CD8-positive, alpha-beta memory T cell (primary cell): ENCODE results near the gene AIG1. TPM values are rescaled to one million over a fixed set of nuclear protein-coding genes. Genes with fewer than 3 reads are reported as not detected.

Experiments used
- CTCF ChIA-PET: fragments of 350-600 bp; sonication (Branson Sonifier 250); formaldehyde crosslinking; loops from one replicate; lab custom pipeline; 2021; ENCODE audit warnings: antibody characterized with exemption; lab: Charles Lee
- POLR2A ChIA-PET: fragments of 350-600 bp; sonication (Branson Sonifier 250); formaldehyde crosslinking; loops from one replicate; lab custom pipeline; 2021; ENCODE audit warnings: antibody characterized with exemption; lab: Charles Lee
- DNase-seq, 5 donors: peaks; one replicate each; pipeline versions ENCODE4 v3.0.0 to v3.0.0-alpha.2; 2020 to 2022; ENCODE audit warnings: mixed read lengths in 1 of 5
- H3K27ac ChIP-seq: one replicate; pipeline ENCODE4 v1.7.0; 2013; ENCODE audit warnings: low read depth, mild to moderate bottlenecking, low read length, moderate library complexity
- H3K27me3 ChIP-seq: 2 replicates; pipeline ENCODE4 v1.7.0; 2013; ENCODE audit warnings: low read length, mild to moderate bottlenecking; ENCODE audit not compliant: insufficient read depth, poor library complexity, severe bottlenecking
- H3K36me3 ChIP-seq: 2 replicates; pipeline ENCODE4 v1.7.0; 2013; ENCODE audit warnings: mild to moderate bottlenecking, low read length, moderate library complexity; ENCODE audit not compliant: insufficient read depth
- H3K4me1 ChIP-seq: 2 replicates; pipeline ENCODE4 v1.7.0; 2013; ENCODE audit warnings: mild to moderate bottlenecking, low read length, moderate library complexity; ENCODE audit not compliant: insufficient read depth
- H3K4me3 ChIP-seq: 2 replicates; pipeline ENCODE4 v1.7.0; 2013; ENCODE audit warnings: mild to moderate bottlenecking, low read length
- H3K9me3 ChIP-seq: 2 replicates; pipeline ENCODE4 v1.7.0; 2013; ENCODE audit warnings: mild to moderate bottlenecking, low read length
- H3K27ac Mint-ChIP-seq, 8 donors: one replicate each; pipeline ENCODE4 v1.8.0; 2020 to 2021; ENCODE audit warnings: mixed read lengths in 8 of 8, mild to moderate bottlenecking in 6 of 8, inconsistent platforms in 3 of 8, moderate library complexity in 3 of 8
- H3K27me3 Mint-ChIP-seq, 2 donors: one replicate each; pipeline ENCODE4 v1.8.0; 2020 to 2021; ENCODE audit warnings: mixed read lengths in 2 of 2, mild to moderate bottlenecking in 1 of 2, moderate library complexity in 1 of 2
- H3K36me3 Mint-ChIP-seq, 3 donors: one replicate each; pipeline ENCODE4 v1.8.0; 2020 to 2021; ENCODE audit warnings: mixed read lengths in 3 of 3, inconsistent platforms in 1 of 3, mild to moderate bottlenecking in 1 of 3
- H3K4me1 Mint-ChIP-seq, 3 donors: one replicate each; pipeline ENCODE4 v1.8.0; 2020 to 2021; ENCODE audit warnings: mixed read lengths in 3 of 3, inconsistent platforms in 1 of 3, mild to moderate bottlenecking in 1 of 3
- H3K4me3 Mint-ChIP-seq, 7 donors: one replicate each; pipeline ENCODE4 v1.8.0; 2020 to 2021; ENCODE audit warnings: mixed read lengths in 7 of 7, mild to moderate bottlenecking in 6 of 7, moderate library complexity in 4 of 7, inconsistent platforms in 2 of 7
- H3K9me3 Mint-ChIP-seq, 5 donors: one replicate each; pipeline ENCODE4 v1.8.0; 2020 to 2022; ENCODE audit warnings: mixed read lengths in 5 of 5, mild to moderate bottlenecking in 3 of 5, moderate library complexity in 2 of 5, inconsistent platforms in 1 of 5
- polyA plus RNA-seq: library from polyadenylated mRNA; unstranded; fragments of 300-500 nt; fragmentation: Illumina TruSeq; gene quantifications from one replicate; pipeline ENCODE4 v1.2.3, GENCODE V29; 2021
- total RNA-seq, 2 experiments: library from RNA; stranded (reverse); gene quantifications; one replicate each; pipeline ENCODE4 v1.2.3, GENCODE V29; 2021

Gene AIG1
- total and polyA plus RNA-seq, 3 experiments from 2014 or later = 6.9 to 17.3 (median 8.2) TPM

DNA sequence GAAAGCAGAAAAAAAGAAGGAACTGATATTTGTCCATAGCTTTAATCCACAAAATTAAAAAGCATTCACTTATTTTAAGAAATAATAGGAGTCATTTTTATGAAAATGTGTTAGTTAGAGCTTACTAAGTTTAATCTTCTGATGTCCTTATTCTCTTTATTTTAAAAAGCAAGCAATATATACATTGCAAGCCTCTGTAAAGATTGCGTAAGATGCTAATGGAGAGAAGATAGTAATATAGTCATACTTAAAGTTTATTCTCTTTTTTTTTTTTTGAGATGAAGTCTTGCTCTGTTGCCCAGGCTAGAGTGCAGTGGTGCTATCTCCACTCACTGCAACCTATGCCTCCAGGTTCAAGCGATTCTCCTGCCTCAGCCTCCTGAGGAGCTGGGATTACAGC is 39.7 kb downstream of the AIG1 start:
- Histone ChIP-seq H3K4me1 (peaks cover 19% of the 10 kb centered on the region), H3K9me3 (no peaks in the 10 kb centered on the region), H3K4me3 (no peak overlapping the region), H3K36me3 (no peaks in the 10 kb centered on the region), H3K27ac (no peak overlapping the region), H3K27me3 (no peaks in the 10 kb centered on the region)
- Mint-ChIP-seq H3K27me3 (no peaks in the 10 kb centered on the region), H3K4me3 (no peak overlapping the region), H3K36me3 (no peaks in the 10 kb centered on the region), H3K9me3 (peaks cover 0 to 3% (median 0%) of the 10 kb centered on the region in 5 donors), H3K4me1 (peaks cover 0 to 3% (median 0%) of the 10 kb centered on the region in 3 donors), H3K27ac (no peak overlapping the region)
- ChIA-PET POLR2A (no interaction called here), CTCF (no interaction called here)
- DNase-seq = no peak

- CTCF ChIA-PET = no interaction called here
- H3K9me3 ChIP-seq = no peaks in the 10 kb centered on the region
- no peak overlapping the region for H3K27ac ChIP-seq
- H3K27me3 Mint-ChIP-seq = no peaks in the 10 kb centered on the region
- peaks cover 0 to 3% (median 0%) of the 10 kb centered on the region in 5 donors for H3K9me3 Mint-ChIP-seq
- no peak overlapping the region for H3K27ac Mint-ChIP-seq
- no peak overlapping the region for H3K4me3 Mint-ChIP-seq
- no peaks in the 10 kb centered on the region for H3K27me3 ChIP-seq
- H3K36me3 Mint-ChIP-seq = peaks cover 0 to 3% (median 0%) of the 10 kb centered on the region in 3 donors
- H3K36me3 ChIP-seq = no peaks in the 10 kb centered on the region
- H3K4me1 ChIP-seq = no peaks in the 10 kb centered on the region
- POLR2A ChIA-PET = no interaction called here
- H3K4me1 Mint-ChIP-seq = no peaks in the 10 kb centered on the region
- no peak overlapping the region for H3K4me3 ChIP-seq
- DNase-seq = no peak
These were observed 43.2 kb downstream of the AIG1 start for GRCh38 chr6:143103916-143104315.

DNA sequence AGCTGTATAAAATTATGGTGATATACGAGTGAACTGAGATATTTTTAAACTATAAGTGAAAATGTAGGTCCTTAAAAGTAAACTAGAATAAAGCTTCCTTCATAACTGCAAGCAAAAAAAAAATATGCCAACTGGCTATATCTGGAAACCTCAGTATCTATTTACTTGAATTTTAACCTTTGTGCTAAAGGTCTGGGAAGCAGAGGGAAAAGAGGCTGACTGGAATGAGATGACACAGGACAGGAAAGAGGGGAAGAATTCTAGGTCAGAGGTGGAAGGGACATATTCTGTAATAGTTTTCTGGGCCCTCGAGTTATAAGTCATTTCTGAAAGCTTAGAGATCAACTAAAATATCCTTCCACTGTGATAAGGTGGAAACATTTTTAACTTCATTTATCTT is 46.8 kb downstream of the AIG1 start:
- Histone ChIP-seq H3K36me3 (no peaks in the 10 kb centered on the region), H3K27me3 (no peaks in the 10 kb centered on the region), H3K4me1 (no peaks in the 10 kb centered on the region), H3K4me3 (no peak overlapping the region), H3K27ac (no peak overlapping the region), H3K9me3 (no peaks in the 10 kb centered on the region)
- peaks cover 0 to 3% (median 0%) of the 10 kb centered on the region in 5 donors for H3K9me3 Mint-ChIP-seq
- DNase-seq = no peak
- H3K36me3 Mint-ChIP-seq = peaks cover 0 to 7% (median 7%) of the 10 kb centered on the region in 3 donors
- peaks cover 0 to 1% of the 10 kb centered on the region in 2 donors for H3K27me3 Mint-ChIP-seq
- no peaks in the 10 kb centered on the region for H3K4me1 Mint-ChIP-seq
- H3K27ac Mint-ChIP-seq = no peak overlapping the region
- ChIA-PET CTCF (no interaction called here), POLR2A (no interaction called here)
- H3K4me3 Mint-ChIP-seq = no peak overlapping the region

- ChIA-PET CTCF (no interaction called here), POLR2A (no interaction called here)
- no peak overlapping the region for H3K27ac ChIP-seq
- Mint-ChIP-seq H3K27me3 (peaks cover 0 to 1% of the 10 kb centered on the region in 2 donors), H3K27ac (no peak overlapping the region), H3K36me3 (peaks cover 0 to 7% (median 7%) of the 10 kb centered on the region in 3 donors), H3K4me3 (no peak overlapping the region), H3K9me3 (peaks cover 0 to 3% (median 0%) of the 10 kb centered on the region in 5 donors), H3K4me1 (no peaks in the 10 kb centered on the region)
- no peak overlapping the region for H3K4me3 ChIP-seq
- no peak for DNase-seq
- H3K9me3 ChIP-seq = no peaks in the 10 kb centered on the region
- no peaks in the 10 kb centered on the region for H3K36me3 ChIP-seq
- no peaks in the 10 kb centered on the region for H3K4me1 ChIP-seq
- no peaks in the 10 kb centered on the region for H3K27me3 ChIP-seq
These were observed 47.4 kb downstream of the AIG1 start for GRCh38 chr6:143107911-143108761.

DNA sequence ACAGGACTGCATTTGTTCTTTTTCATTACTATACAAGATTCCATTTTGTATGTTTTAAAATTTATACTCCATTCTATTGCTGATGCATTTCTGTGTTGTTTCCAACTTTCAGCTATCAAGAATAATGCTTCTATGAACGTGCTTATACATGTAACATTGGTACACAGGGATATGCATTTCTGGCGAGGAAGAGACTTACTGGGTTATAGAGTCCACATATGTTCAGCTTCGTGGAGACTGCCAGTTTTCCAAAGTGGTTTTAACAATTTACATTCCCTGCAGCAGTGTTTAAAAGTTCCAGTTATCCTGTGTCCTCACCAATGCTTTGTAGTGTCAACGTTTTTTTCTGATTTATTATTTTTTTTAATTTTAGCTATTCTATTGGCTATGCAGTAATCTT is 48.5 kb downstream of the AIG1 start:
- Histone ChIP-seq H3K27me3 (no peaks in the 10 kb centered on the region), H3K9me3 (no peaks in the 10 kb centered on the region), H3K27ac (no peak overlapping the region), H3K36me3 (no peaks in the 10 kb centered on the region), H3K4me3 (no peak overlapping the region), H3K4me1 (no peaks in the 10 kb centered on the region)
- H3K9me3 Mint-ChIP-seq = peaks cover 0 to 3% (median 0%) of the 10 kb centered on the region in 5 donors
- ChIA-PET POLR2A (no interaction called here), CTCF (no interaction called here)
- peaks cover 0 to 7% (median 7%) of the 10 kb centered on the region in 3 donors for H3K36me3 Mint-ChIP-seq
- H3K4me1 Mint-ChIP-seq = no peaks in the 10 kb centered on the region
- peaks cover 0 to 1% of the 10 kb centered on the region in 2 donors for H3K27me3 Mint-ChIP-seq
- H3K4me3 Mint-ChIP-seq = no peak overlapping the region
- no peak for DNase-seq
- H3K27ac Mint-ChIP-seq = no peak overlapping the region

DNA sequence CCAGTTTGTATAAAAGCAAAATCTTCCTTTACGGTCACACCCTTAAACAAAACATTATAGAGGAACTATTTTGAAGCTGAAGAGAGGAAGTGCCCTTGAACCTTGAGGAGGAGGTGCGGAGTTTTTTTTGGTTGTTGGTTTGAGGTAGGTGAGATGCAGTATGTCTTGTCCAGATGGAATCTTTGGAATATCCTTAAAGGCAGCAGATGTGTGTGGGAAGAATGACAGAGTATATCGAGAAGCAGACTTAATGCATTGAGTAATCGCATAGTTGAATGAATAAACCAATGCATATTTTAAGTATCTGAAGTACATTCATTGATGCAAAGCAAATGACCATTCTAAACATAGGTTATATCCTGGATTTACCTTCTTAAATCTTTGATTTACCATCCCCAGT is 49.9 kb downstream of the AIG1 start:
- no peaks in the 10 kb centered on the region for H3K9me3 Mint-ChIP-seq
- Histone ChIP-seq H3K36me3 (no peaks in the 10 kb centered on the region), H3K27me3 (no peaks in the 10 kb centered on the region), H3K9me3 (no peaks in the 10 kb centered on the region), H3K4me1 (no peaks in the 10 kb centered on the region), H3K27ac (no peak overlapping the region), H3K4me3 (no peak overlapping the region)
- H3K4me3 Mint-ChIP-seq = no peak overlapping the region
- H3K4me1 Mint-ChIP-seq = no peaks in the 10 kb centered on the region
- ChIA-PET CTCF (no interaction called here), POLR2A (no interaction called here)
- H3K27me3 Mint-ChIP-seq = peaks cover 0 to 1% of the 10 kb centered on the region in 2 donors
- DNase-seq = no peak
- no peak overlapping the region for H3K27ac Mint-ChIP-seq
- peaks cover 0 to 7% (median 7%) of the 10 kb centered on the region in 3 donors for H3K36me3 Mint-ChIP-seq

- Histone ChIP-seq H3K4me1 (no peaks in the 10 kb centered on the region), H3K36me3 (no peaks in the 10 kb centered on the region), H3K4me3 (no peak overlapping the region), H3K27me3 (no peaks in the 10 kb centered on the region), H3K9me3 (no peaks in the 10 kb centered on the region), H3K27ac (no peak overlapping the region)
- Mint-ChIP-seq H3K27ac (no peak overlapping the region), H3K27me3 (peaks cover 0 to 1% of the 10 kb centered on the region in 2 donors), H3K4me3 (no peak overlapping the region), H3K36me3 (peaks cover 0 to 7% (median 5%) of the 10 kb centered on the region in 3 donors), H3K9me3 (no peaks in the 10 kb centered on the region), H3K4me1 (no peaks in the 10 kb centered on the region)
- ChIA-PET POLR2A (no interaction called here), CTCF (no interaction called here)
- DNase-seq = no peak
These were observed 50.3 kb downstream of the AIG1 start for GRCh38 chr6:143110996-143111395.

DNA sequence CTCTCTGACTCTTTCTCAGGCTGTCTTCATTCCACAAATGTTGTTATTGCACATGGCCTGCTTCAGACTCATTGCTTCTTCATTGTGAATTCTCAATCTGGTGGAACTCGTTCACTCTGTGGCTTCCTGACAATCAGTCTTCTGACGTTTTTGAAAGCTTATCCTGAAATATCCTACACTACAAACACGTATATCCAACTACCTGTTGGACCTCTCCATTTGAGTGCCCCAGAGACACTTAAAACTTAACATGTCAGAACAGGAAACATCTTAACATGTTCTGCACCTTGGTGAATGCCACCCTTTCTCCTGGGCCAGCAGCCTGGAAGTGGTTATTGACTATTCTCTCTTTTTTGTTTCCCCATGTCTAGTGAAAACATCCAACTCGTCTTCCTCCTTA is 50.8 kb downstream of the AIG1 start:
- no peaks in the 10 kb centered on the region for H3K36me3 ChIP-seq
- H3K4me1 ChIP-seq = no peaks in the 10 kb centered on the region
- POLR2A ChIA-PET = no interaction called here
- H3K27me3 Mint-ChIP-seq = peaks cover 0 to 1% of the 10 kb centered on the region in 2 donors
- no peak overlapping the region for H3K4me3 ChIP-seq
- no peaks in the 10 kb centered on the region for H3K9me3 ChIP-seq
- H3K27me3 ChIP-seq = no peaks in the 10 kb centered on the region
- peaks cover 0 to 7% (median 6%) of the 10 kb centered on the region in 3 donors for H3K36me3 Mint-ChIP-seq
- H3K27ac ChIP-seq = no peak overlapping the region
- no peaks in the 10 kb centered on the region for H3K4me1 Mint-ChIP-seq
- H3K4me3 Mint-ChIP-seq = no peak overlapping the region
- CTCF ChIA-PET = no interaction called here
- no peak for DNase-seq
- no peak overlapping the region for H3K27ac Mint-ChIP-seq
- H3K9me3 Mint-ChIP-seq = no peaks in the 10 kb centered on the region
